GM12878 (cell line): ENCODE measurements around the gene CCDC106. TPM values are rescaled to one million over a fixed set of nuclear protein-coding genes. Genes with fewer than 3 reads are reported as not detected.
A peak's percentile ranks its signal among the peaks of the same experiment; 100 is the strongest.

Experiments
- ATF7 ChIP-seq: fragments of 450-650 bp; IDR thresholded peaks from 2 replicates; pipeline ENCODE4 v1.6.1; 2016; ENCODE audit warnings: low read depth, mild to moderate bottlenecking
- CREM ChIP-seq: IDR thresholded peaks from 2 replicates; pipeline ENCODE4 v1.6.1; 2014; ENCODE audit warnings: antibody characterized with exemption, low read depth
- MXI1 ChIP-seq: fragments of 150-350 bp; IDR thresholded peaks from 2 replicates; pipeline ENCODE4 v1.6.1; 2011; ENCODE audit warnings: low read depth, mild to moderate bottlenecking, inconsistent platforms, low read length, improper control_type of control experiment
- ZBTB11 ChIP-seq: fragments of 450-650 bp; formaldehyde crosslinking; IDR thresholded peaks from 2 replicates; pipeline ENCODE4 v1.5.0; 2022; ENCODE audit warnings: mild to moderate bottlenecking, missing genetic modification characterization
- polyA plus RNA-seq, 11 experiments: library from polyadenylated mRNA; depleted of rRNA in 4 of 11; unstranded in 6 of 11; stranded (reverse) in 5 of 11; fragments of >200 nt; fragmentation: Nextera tagmentation in 4 of 11; fragmentation: Illumina TruSeq in 1 of 11; extraction: Ambion mirVana in 4 of 11; extraction: Trizol in 1 of 11; gene quantifications; 1 replicate in 1 of 11; 2 replicates in 10 of 11; pipeline versions ENCODE4 v1.2.1 to v1.2.3, GENCODE V29; 2011 to 2016; ENCODE audit warnings: inconsistent platforms in 2 of 11, missing spikeins in 2 of 11, low read depth in 1 of 11
- total RNA-seq, 4 experiments: library from RNA; depleted of rRNA in 3 of 4; stranded (reverse); fragments of >200 nt in 3 of 4; fragmentation: Illumina TruSeq in 1 of 4; extraction: Trizol in 1 of 4; gene quantifications; 2 replicates each; pipeline versions ENCODE4 v1.2.1 to v1.2.3, GENCODE V29; 2013 to 2021
- TF ChIP-seq, protein P1 (sequence below): IDR thresholded peaks from 2 replicates; pipeline ENCODE4 v1.6.1; 2012; ENCODE audit warnings: improper control_type of control experiment, low read depth, low read length; ENCODE audit not compliant: insufficient replicate concordance
- TF ChIP-seq, protein P2 (sequence below): fragments of 450-650 bp; IDR thresholded peaks from 2 replicates; pipeline ENCODE4 v1.6.1; 2016; ENCODE audit warnings: mild to moderate bottlenecking

CCDC106 gene
- total and polyA plus RNA-seq, 10 of the 15 experiments (the other 5 are each of a cell fraction or from before 2014, with no cell fraction given): 0.04 to 35.9 (median 19.8) TPM

DNA sequence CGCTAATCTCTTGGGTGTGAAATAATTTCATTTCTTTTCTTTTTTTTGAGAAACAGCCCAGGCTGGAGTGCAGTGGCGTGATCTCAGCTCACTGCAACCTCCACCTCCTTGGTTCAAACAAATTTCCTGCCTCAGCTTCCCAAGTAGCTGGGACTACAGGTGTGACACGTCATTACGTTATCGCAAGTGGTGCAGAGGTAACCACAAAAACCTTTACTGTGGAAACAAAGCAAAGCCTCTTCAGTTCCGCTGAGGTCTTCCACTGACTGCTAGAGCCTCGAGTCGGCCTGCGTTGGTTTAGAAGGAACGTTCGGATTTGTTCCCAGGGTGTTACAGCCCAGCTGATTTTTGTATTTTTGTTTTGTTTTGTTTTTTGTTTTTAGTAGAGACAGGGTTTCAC, 21.7 kb upstream of the CCDC106 start (continued):
- TF ChIP-seq, protein P1, sequence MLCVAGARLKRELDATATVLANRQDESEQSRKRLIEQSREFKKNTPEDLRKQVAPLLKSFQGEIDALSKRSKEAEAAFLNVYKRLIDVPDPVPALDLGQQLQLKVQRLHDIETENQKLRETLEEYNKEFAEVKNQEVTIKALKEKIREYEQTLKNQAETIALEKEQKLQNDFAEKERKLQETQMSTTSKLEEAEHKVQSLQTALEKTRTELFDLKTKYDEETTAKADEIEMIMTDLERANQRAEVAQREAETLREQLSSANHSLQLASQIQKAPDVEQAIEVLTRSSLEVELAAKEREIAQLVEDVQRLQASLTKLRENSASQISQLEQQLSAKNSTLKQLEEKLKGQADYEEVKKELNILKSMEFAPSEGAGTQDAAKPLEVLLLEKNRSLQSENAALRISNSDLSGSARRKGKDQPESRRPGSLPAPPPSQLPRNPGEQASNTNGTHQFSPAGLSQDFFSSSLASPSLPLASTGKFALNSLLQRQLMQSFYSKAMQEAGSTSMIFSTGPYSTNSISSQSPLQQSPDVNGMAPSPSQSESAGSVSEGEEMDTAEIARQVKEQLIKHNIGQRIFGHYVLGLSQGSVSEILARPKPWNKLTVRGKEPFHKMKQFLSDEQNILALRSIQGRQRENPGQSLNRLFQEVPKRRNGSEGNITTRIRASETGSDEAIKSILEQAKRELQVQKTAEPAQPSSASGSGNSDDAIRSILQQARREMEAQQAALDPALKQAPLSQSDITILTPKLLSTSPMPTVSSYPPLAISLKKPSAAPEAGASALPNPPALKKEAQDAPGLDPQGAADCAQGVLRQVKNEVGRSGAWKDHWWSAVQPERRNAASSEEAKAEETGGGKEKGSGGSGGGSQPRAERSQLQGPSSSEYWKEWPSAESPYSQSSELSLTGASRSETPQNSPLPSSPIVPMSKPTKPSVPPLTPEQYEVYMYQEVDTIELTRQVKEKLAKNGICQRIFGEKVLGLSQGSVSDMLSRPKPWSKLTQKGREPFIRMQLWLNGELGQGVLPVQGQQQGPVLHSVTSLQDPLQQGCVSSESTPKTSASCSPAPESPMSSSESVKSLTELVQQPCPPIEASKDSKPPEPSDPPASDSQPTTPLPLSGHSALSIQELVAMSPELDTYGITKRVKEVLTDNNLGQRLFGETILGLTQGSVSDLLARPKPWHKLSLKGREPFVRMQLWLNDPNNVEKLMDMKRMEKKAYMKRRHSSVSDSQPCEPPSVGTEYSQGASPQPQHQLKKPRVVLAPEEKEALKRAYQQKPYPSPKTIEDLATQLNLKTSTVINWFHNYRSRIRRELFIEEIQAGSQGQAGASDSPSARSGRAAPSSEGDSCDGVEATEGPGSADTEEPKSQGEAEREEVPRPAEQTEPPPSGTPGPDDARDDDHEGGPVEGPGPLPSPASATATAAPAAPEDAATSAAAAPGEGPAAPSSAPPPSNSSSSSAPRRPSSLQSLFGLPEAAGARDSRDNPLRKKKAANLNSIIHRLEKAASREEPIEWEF: no peak
- TF ChIP-seq ZBTB11 (CRISPR knock-in tag): peak; percentile 64
- peak; percentile 56; the same call in 1 of the 2 replicates for TF ChIP-seq CREM
- no peak for TF ChIP-seq MXI1
- TF ChIP-seq, protein P2, sequence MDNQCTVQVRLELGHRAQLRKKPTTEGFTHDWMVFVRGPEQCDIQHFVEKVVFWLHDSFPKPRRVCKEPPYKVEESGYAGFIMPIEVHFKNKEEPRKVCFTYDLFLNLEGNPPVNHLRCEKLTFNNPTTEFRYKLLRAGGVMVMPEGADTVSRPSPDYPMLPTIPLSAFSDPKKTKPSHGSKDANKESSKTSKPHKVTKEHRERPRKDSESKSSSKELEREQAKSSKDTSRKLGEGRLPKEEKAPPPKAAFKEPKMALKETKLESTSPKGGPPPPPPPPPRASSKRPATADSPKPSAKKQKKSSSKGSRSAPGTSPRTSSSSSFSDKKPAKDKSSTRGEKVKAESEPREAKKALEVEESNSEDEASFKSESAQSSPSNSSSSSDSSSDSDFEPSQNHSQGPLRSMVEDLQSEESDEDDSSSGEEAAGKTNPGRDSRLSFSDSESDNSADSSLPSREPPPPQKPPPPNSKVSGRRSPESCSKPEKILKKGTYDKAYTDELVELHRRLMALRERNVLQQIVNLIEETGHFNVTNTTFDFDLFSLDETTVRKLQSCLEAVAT: peak; percentile 25; the same call in 1 of the 2 replicates
- 0 out of 2 replicates have a peak, but pooled peaks have one; percentile 29 for TF ChIP-seq ATF7
- TF ChIP-seq, all 136 proteins: peak for 18
